ENCODE data around the gene NEUROD6. TPM values are rescaled to one million over a fixed set of nuclear protein-coding genes. Genes with fewer than 3 reads are reported as not detected.

The NEUROD6 gene
- total RNA-seq, 4 donors from 2014 or later: not detected

GRCh38 chr7:31370609-31371008, 30.1 kb upstream of the NEUROD6 start:
- DNase-seq (ENCODE audit: low spot score) (no peak), ATAC-seq (ENCODE audit: low FRiP score) (no peak)
- TF ChIP-seq, protein P1, sequence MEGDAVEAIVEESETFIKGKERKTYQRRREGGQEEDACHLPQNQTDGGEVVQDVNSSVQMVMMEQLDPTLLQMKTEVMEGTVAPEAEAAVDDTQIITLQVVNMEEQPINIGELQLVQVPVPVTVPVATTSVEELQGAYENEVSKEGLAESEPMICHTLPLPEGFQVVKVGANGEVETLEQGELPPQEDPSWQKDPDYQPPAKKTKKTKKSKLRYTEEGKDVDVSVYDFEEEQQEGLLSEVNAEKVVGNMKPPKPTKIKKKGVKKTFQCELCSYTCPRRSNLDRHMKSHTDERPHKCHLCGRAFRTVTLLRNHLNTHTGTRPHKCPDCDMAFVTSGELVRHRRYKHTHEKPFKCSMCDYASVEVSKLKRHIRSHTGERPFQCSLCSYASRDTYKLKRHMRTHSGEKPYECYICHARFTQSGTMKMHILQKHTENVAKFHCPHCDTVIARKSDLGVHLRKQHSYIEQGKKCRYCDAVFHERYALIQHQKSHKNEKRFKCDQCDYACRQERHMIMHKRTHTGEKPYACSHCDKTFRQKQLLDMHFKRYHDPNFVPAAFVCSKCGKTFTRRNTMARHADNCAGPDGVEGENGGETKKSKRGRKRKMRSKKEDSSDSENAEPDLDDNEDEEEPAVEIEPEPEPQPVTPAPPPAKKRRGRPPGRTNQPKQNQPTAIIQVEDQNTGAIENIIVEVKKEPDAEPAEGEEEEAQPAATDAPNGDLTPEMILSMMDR (IDR thresholded peaks at IDR 0.05): no peak

DNA sequence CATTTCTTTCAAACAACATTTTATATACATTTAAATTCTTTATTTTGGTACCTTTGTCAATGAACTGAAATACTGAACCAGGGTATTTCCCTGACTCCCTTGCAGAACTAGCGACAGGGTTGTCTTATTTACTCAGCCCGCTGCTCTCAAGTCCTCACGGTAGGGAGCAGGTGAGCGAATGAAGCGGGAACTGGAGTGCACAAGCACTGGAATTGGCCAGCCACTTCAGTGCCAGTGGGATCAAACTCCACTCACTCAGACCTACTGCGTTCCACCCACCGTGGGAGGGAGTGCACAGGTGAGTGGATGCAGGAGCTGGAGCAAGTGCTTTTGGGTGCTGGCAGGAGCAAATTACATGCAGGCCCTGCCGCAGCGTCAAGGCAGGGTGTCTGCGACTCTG, 28.1 kb upstream of the NEUROD6 start:
- TF ChIP-seq, protein P1 (IDR thresholded peaks at IDR 0.05): no peak
- DNase-seq (ENCODE audit: low spot score) (no peak), ATAC-seq (ENCODE audit: low FRiP score) (no peak)

GRCh38 chr7:31363496-31363895, 23.0 kb upstream of the NEUROD6 start:
- TF ChIP-seq, protein P1 (IDR thresholded peaks at IDR 0.05): no peak
- DNase-seq (ENCODE audit: low spot score) (no peak), ATAC-seq (ENCODE audit: low FRiP score) (no peak)

DNA sequence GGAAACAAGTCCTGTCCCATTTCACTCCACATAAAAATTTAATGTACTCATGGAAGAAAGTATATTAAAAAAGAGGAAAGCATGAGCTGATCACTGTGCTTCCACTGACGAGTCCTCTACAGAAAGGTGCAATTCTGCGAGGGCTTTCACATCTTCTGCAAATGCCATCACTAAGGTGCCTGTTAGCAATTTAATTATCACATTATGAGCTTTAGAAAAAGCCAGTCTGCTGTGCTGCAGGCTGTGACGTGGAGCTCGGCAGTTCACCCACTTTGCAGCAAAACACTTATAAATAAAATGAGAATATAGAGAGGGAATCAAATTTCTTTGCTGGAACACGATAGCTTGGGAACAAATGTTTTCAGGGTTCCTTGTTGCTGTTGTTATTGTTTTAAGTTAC, 22.5 kb upstream of the NEUROD6 start:
- no peak for ATAC-seq (ENCODE audit: low FRiP score)
- DNase-seq (ENCODE audit: low spot score): no peak
- TF ChIP-seq, protein P1 (IDR thresholded peaks at IDR 0.05): no peak

DNA sequence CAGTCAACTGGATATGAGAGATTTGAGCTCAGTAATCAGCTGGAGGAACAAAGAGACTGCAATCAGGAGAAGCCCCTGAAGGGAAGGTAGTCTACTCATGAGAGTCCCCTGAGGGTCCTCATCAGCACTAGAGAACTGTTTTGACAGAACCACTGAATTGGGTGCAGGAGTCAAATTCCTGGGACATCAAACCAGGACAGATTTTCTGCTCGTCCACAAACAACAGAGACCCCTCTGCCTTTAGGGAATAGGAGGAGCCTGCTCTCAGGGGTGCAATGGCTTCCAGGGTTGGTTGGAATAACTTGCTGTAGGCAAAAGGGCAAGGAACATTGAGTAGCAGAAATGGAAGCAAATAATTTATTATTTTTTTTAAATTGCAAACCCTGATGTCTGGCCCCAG, 21.9 kb upstream of the NEUROD6 start:
- ATAC-seq (ENCODE audit: low FRiP score) (no peak), DNase-seq (ENCODE audit: low spot score) (no peak)
- TF ChIP-seq, protein P1 (IDR thresholded peaks at IDR 0.05): no peak

DNA sequence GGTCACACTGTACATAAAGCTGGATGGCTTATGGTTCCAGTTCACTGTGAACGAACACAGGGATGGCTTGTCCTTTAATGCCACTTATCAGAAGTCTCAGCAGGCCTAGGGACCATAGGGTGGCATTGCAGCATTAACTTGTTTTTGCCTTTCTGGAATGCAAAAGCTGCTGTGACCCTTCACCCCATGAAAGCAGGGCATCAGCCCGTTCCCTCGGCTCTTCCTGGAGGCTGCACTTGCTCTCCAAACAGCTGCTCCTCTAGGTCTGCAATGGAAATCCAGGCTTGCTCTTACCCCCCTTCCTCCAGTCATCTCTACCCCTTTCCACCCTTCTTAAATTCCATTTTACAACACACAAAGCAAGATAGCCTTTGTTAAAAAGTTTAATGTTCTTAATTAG, 17.9 kb upstream of the NEUROD6 start:
- no peak for DNase-seq (ENCODE audit: low spot score)

GRCh38 chr7:31345421-31345820, 4.9 kb upstream of the NEUROD6 start:
- ATAC-seq (ENCODE audit: low FRiP score): no peak
- no peak for DNase-seq (ENCODE audit: low spot score)
- TF ChIP-seq, protein P1 (IDR thresholded peaks at IDR 0.05): no peak

More for the DNA sequence above, 17.9 kb upstream of the NEUROD6 start:
- TF ChIP-seq, protein P1 (IDR thresholded peaks at IDR 0.05): no peak
- no peak for ATAC-seq (ENCODE audit: low FRiP score)
